Peyer's patch (tissue), 4 donors: Measurements from ENCODE around the gene PCGF3.

Experiments
- POLR2A ChIP-seq, 2 donors: fragments of 450-650 bp; IDR thresholded peaks; one replicate each; pipeline ENCODE4 v1.5.1; 2017; ENCODE audit warnings: antibody characterized with exemption in 2 of 2, mild to moderate bottlenecking in 2 of 2, moderate library complexity in 2 of 2
- TF ChIP-seq, protein P1 (sequence below), 6 experiments: fragments of 450-650 bp in 4 of 6; fragments of 200-600 bp in 2 of 6; sonication (generic) in 1 of 6; IDR thresholded peaks; one replicate each; pipeline ENCODE4 v1.5.1; 2017 to 2019; ENCODE audit warnings: antibody characterized with exemption in 6 of 6, mild to moderate bottlenecking in 3 of 6, moderate library complexity in 1 of 6

DNA sequence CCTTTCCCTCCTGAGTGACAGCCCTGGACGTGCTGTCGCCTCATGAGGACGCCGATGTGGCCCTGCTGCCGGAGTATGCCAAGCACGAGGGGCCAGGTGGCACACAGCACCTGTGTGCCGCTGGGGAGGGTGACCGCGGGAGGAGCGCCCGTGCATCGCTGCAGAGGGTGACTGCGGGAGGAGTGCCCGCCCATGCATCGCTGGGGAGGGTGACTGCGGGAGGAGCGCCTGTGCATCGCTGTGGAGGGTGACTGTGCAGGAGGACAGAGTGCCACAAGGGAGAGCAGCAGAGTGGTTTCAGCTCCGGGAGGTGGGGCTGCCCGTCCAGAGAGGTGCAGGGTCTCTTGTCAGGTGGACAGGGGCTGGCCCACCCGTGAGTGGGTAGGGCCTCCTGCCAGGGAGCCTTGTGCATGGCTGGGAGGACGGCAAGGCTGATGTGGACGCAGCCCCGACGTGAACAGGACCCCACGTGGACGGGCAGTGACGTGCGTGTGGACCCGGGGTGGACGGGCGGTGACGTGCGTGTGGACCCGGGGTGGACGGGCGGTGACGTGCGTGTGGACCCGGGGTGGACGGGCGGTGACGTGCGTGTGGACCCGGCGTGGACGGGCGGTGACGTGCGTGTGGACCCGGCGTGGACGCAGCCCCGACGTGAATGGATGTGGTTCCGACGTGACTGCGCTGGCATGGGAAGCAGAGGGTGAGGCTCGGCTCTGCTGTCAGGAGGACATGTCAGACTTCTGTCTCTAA is 14.7 kb downstream of the PCGF3 start:
- TF ChIP-seq, protein P1, sequence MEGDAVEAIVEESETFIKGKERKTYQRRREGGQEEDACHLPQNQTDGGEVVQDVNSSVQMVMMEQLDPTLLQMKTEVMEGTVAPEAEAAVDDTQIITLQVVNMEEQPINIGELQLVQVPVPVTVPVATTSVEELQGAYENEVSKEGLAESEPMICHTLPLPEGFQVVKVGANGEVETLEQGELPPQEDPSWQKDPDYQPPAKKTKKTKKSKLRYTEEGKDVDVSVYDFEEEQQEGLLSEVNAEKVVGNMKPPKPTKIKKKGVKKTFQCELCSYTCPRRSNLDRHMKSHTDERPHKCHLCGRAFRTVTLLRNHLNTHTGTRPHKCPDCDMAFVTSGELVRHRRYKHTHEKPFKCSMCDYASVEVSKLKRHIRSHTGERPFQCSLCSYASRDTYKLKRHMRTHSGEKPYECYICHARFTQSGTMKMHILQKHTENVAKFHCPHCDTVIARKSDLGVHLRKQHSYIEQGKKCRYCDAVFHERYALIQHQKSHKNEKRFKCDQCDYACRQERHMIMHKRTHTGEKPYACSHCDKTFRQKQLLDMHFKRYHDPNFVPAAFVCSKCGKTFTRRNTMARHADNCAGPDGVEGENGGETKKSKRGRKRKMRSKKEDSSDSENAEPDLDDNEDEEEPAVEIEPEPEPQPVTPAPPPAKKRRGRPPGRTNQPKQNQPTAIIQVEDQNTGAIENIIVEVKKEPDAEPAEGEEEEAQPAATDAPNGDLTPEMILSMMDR (IDR thresholded peaks at IDR 0.05): no peak
- no peak for TF ChIP-seq POLR2A (IDR thresholded peaks at IDR 0.05)
